K562 (cell line): Measurements from ENCODE around the gene QARS1. TPM values are rescaled to one million over a fixed set of nuclear protein-coding genes. Genes with fewer than 3 reads are reported as not detected.

Experiments
- COPS2 ChIP-seq: fragments of 450-650 bp; conservative IDR thresholded peaks from 2 replicates; pipeline ENCODE4 v1.6.1; 2016; ENCODE audit warnings: mild to moderate bottlenecking, moderate library complexity
- DIDO1 ChIP-seq: fragments of 450-650 bp; IDR thresholded peaks from 2 replicates; pipeline ENCODE4 v1.6.1; 2016; ENCODE audit warnings: low read depth, missing biosample characterization, missing genetic modification characterization
- DNMT1 ChIP-seq: fragments of 450-650 bp; IDR thresholded peaks from 2 replicates; pipeline ENCODE4 v1.6.1; 2016; ENCODE audit warnings: antibody characterized with exemption, mild to moderate bottlenecking
- FOXK2 ChIP-seq, 2 experiments: fragments of 450-650 bp; IDR thresholded peaks in 1 of 2; conservative IDR thresholded peaks in 1 of 2; 2 replicates each; pipeline ENCODE4 v1.6.1; 2016; ENCODE audit warnings: low read depth in 2 of 2, mild to moderate bottlenecking in 1 of 2
- GTF2A2 ChIP-seq: IDR thresholded peaks from 2 replicates; pipeline ENCODE4 v1.6.1; 2016; ENCODE audit warnings: mild to moderate bottlenecking, missing genetic modification characterization, missing compliant biosample characterization
- JUNB ChIP-seq: fragments of 450-650 bp; formaldehyde crosslinking; conservative IDR thresholded peaks from 2 replicates; pipeline ENCODE4 v1.4.0; 2020; ENCODE audit warnings: mild to moderate bottlenecking
- KDM2B ChIP-seq: fragments of 250-450 bp; sonication (Bioruptor Pico); IDR thresholded peaks from 2 replicates; pipeline ENCODE4 v1.8.0; 2021; ENCODE audit warnings: mild to moderate bottlenecking, moderate library complexity
- NFRKB ChIP-seq: fragments of 450-650 bp; IDR thresholded peaks from 2 replicates; pipeline ENCODE4 v1.6.1; 2016; ENCODE audit warnings: low read depth
- PYGO2 ChIP-seq: fragments of 450-650 bp; IDR thresholded peaks from 2 replicates; pipeline ENCODE4 v1.6.1; 2016; ENCODE audit warnings: mild to moderate bottlenecking, missing genetic modification characterization, moderate library complexity, missing compliant biosample characterization
- RBFOX2 ChIP-seq: fragments of 200-400 bp; formaldehyde crosslinking; IDR thresholded peaks from 2 replicates; pipeline ENCODE4 v1.6.1; 2017; ENCODE audit warnings: low read depth, mild to moderate bottlenecking, low read length, moderate library complexity
- RFX1 ChIP-seq: fragments of 450-650 bp; IDR thresholded peaks from 2 replicates; pipeline ENCODE4 v1.6.1; 2016; ENCODE audit warnings: mild to moderate bottlenecking, moderate library complexity
- SREBF2 ChIP-seq: sonication (generic); formaldehyde crosslinking; IDR thresholded peaks from 2 replicates; pipeline ENCODE4 v1.4.0; 2020; ENCODE audit warnings: mild to moderate bottlenecking, missing genetic modification reagents
- TOE1 ChIP-seq, 2 experiments: fragments of 450-650 bp in 1 of 2; sonication (generic) in 1 of 2; formaldehyde crosslinking in 1 of 2; IDR thresholded peaks; 2 replicates each; pipeline versions ENCODE4 v1.7.1 to v1.8.0; 2016 to 2022; ENCODE audit warnings: borderline replicate concordance in 2 of 2, mild to moderate bottlenecking in 2 of 2, antibody characterized with exemption in 1 of 2, inconsistent platforms in 1 of 2, low read depth in 1 of 2, missing genetic modification reagents in 1 of 2, moderate library complexity in 1 of 2
- ZC3H8 ChIP-seq: fragments of 450-650 bp; IDR thresholded peaks from 2 replicates; pipeline ENCODE4 v1.6.1; 2017
- ZNF124 ChIP-seq: sonication (generic); formaldehyde crosslinking; IDR thresholded peaks from 2 replicates; pipeline ENCODE4 v1.8.1; 2022; ENCODE audit warnings: missing genetic modification reagents
- ZNF584 ChIP-seq: fragments of 200-800 bp; sonication (Bioruptor generic); IDR thresholded peaks from 2 replicates; pipeline ENCODE4 v1.6.1; 2016; ENCODE audit warnings: low read depth, mild to moderate bottlenecking, missing genetic modification characterization, missing compliant biosample characterization
- polyA plus RNA-seq, 8 experiments: library from polyadenylated mRNA; depleted of rRNA in 4 of 8; stranded (reverse) in 5 of 8; unstranded in 3 of 8; fragments of >200 nt; fragmentation: Nextera tagmentation in 2 of 8; fragmentation: Illumina TruSeq in 1 of 8; extraction: Ambion mirVana in 2 of 8; extraction: Trizol in 1 of 8; gene quantifications; 2 replicates each; pipeline versions ENCODE4 v1.2.1 to v1.2.3, GENCODE V29; 2011 to 2014; ENCODE audit warnings: inconsistent platforms in 1 of 8, missing spikeins in 1 of 8
- total RNA-seq, 7 experiments: library from RNA; depleted of rRNA in 6 of 7; stranded (reverse); fragments of >200 nt in 6 of 7; fragmentation: Illumina TruSeq in 2 of 7; extraction: Trizol in 2 of 7; gene quantifications; 2 replicates each; pipeline versions ENCODE4 v1.2.1 to v1.2.3, GENCODE V29; 2011 to 2021; ENCODE audit warnings: low replicate concordance in 1 of 7
- TF ChIP-seq, protein P1 (sequence below): fragments of 450-650 bp; formaldehyde crosslinking; IDR thresholded peaks from 2 replicates; pipeline ENCODE4 v1.4.0; 2020; ENCODE audit warnings: mild to moderate bottlenecking, moderate library complexity
- TF ChIP-seq, protein P2 (sequence below): sonication (generic); formaldehyde crosslinking; IDR thresholded peaks from 2 replicates; pipeline ENCODE4 v1.8.0; 2023; ENCODE audit warnings: missing genetic modification reagents, mild to moderate bottlenecking, borderline replicate concordance
- TF ChIP-seq, protein P3 (sequence below): conservative IDR thresholded peaks from 2 replicates; pipeline ENCODE4 v1.6.1; 2011; ENCODE audit warnings: low read depth, mild to moderate bottlenecking, low read length; ENCODE audit not compliant: control insufficient read depth
- TF ChIP-seq, protein P4 (sequence below): sonication (generic); formaldehyde crosslinking; IDR thresholded peaks from 2 replicates; pipeline ENCODE4 v1.8.1; 2023; ENCODE audit warnings: mild to moderate bottlenecking, missing genetic modification reagents

The QARS1 gene
- total and polyA plus RNA-seq, 9 of the 15 experiments (the other 6 are each of a cell fraction or from before 2014, with no cell fraction given) = 148 to 310 (median 273) TPM

DNA sequence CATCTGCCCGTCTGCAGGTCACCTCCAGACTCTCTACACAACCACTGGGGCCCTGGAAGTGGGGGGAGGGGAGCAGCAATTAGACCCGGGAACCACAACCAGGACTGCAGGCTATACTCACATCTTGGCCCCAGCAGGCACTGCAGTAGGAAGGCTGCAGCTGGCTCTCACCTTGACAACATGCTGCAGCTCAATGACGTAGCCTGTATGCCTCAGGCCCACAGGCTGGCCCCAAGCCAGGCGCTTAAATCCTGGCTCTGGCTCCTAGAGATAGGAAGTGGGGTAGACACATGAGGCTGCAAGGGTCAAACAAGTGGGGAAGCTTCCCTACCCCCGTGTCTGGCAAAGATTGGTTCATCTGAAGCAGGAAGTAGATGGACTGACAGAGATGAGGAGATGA is 6.1 kb downstream of the QARS1 start (continued):
- TF ChIP-seq ZNF584 = no peak
- TF ChIP-seq ZC3H8 = no peak
- no peak for TF ChIP-seq DIDO1 (tag)
- TF ChIP-seq COPS2 = no peak
- TF ChIP-seq RFX1 = peak; percentile 64
- TF ChIP-seq, protein P1, sequence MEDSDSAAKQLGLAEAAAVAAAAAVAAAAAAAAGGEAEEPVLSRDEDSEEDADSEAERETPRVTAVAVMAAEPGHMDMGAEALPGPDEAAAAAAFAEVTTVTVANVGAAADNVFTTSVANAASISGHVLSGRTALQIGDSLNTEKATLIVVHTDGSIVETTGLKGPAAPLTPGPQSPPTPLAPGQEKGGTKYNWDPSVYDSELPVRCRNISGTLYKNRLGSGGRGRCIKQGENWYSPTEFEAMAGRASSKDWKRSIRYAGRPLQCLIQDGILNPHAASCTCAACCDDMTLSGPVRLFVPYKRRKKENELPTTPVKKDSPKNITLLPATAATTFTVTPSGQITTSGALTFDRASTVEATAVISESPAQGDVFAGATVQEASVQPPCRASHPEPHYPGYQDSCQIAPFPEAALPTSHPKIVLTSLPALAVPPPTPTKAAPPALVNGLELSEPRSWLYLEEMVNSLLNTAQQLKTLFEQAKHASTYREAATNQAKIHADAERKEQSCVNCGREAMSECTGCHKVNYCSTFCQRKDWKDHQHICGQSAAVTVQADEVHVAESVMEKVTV (CRISPR knock-in tag) = no peak
- TF ChIP-seq PYGO2 (tag) = no peak
- TF ChIP-seq TOE1 (IDR thresholded peaks at IDR 0.05; ENCODE audit: borderline replicate concordance) = no peak
- TF ChIP-seq TOE1 (CRISPR knock-in tag; IDR thresholded peaks at IDR 0.05; ENCODE audit: borderline replicate concordance, low read depth) = no peak
- TF ChIP-seq JUNB (CRISPR knock-in tag) = no peak
- TF ChIP-seq, protein P2, sequence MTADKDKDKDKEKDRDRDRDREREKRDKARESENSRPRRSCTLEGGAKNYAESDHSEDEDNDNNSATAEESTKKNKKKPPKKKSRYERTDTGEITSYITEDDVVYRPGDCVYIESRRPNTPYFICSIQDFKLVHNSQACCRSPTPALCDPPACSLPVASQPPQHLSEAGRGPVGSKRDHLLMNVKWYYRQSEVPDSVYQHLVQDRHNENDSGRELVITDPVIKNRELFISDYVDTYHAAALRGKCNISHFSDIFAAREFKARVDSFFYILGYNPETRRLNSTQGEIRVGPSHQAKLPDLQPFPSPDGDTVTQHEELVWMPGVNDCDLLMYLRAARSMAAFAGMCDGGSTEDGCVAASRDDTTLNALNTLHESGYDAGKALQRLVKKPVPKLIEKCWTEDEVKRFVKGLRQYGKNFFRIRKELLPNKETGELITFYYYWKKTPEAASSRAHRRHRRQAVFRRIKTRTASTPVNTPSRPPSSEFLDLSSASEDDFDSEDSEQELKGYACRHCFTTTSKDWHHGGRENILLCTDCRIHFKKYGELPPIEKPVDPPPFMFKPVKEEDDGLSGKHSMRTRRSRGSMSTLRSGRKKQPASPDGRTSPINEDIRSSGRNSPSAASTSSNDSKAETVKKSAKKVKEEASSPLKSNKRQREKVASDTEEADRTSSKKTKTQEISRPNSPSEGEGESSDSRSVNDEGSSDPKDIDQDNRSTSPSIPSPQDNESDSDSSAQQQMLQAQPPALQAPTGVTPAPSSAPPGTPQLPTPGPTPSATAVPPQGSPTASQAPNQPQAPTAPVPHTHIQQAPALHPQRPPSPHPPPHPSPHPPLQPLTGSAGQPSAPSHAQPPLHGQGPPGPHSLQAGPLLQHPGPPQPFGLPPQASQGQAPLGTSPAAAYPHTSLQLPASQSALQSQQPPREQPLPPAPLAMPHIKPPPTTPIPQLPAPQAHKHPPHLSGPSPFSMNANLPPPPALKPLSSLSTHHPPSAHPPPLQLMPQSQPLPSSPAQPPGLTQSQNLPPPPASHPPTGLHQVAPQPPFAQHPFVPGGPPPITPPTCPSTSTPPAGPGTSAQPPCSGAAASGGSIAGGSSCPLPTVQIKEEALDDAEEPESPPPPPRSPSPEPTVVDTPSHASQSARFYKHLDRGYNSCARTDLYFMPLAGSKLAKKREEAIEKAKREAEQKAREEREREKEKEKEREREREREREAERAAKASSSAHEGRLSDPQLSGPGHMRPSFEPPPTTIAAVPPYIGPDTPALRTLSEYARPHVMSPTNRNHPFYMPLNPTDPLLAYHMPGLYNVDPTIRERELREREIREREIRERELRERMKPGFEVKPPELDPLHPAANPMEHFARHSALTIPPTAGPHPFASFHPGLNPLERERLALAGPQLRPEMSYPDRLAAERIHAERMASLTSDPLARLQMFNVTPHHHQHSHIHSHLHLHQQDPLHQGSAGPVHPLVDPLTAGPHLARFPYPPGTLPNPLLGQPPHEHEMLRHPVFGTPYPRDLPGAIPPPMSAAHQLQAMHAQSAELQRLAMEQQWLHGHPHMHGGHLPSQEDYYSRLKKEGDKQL (CRISPR knock-in tag) = no peak
- TF ChIP-seq KDM2B (CRISPR knock-in tag) = no peak
- no peak for TF ChIP-seq DNMT1
- TF ChIP-seq RBFOX2 = no peak
- TF ChIP-seq, protein P3, sequence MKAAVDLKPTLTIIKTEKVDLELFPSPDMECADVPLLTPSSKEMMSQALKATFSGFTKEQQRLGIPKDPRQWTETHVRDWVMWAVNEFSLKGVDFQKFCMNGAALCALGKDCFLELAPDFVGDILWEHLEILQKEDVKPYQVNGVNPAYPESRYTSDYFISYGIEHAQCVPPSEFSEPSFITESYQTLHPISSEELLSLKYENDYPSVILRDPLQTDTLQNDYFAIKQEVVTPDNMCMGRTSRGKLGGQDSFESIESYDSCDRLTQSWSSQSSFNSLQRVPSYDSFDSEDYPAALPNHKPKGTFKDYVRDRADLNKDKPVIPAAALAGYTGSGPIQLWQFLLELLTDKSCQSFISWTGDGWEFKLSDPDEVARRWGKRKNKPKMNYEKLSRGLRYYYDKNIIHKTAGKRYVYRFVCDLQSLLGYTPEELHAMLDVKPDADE = no peak
- no peak for TF ChIP-seq ZNF124 (CRISPR knock-in tag)
- TF ChIP-seq, protein P4, sequence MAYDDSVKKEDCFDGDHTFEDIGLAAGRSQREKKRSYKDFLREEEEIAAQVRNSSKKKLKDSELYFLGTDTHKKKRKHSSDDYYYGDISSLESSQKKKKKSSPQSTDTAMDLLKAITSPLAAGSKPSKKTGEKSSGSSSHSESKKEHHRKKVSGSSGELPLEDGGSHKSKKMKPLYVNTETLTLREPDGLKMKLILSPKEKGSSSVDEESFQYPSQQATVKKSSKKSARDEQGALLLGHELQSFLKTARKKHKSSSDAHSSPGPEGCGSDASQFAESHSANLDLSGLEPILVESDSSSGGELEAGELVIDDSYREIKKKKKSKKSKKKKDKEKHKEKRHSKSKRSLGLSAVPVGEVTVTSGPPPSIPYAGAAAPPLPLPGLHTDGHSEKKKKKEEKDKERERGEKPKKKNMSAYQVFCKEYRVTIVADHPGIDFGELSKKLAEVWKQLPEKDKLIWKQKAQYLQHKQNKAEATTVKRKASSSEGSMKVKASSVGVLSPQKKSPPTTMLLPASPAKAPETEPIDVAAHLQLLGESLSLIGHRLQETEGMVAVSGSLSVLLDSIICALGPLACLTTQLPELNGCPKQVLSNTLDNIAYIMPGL (CRISPR knock-in tag) = no peak
- TF ChIP-seq GTF2A2 = no peak
- TF ChIP-seq SREBF2 (CRISPR knock-in tag) = no peak
- peak; percentile 55 to 69; a peak in 3 of 4 replicates for TF ChIP-seq FOXK2 (conservative IDR thresholded peaks at IDR 0.05 in 1 of 2, IDR thresholded peaks at IDR 0.05 in 1 of 2; ENCODE audit: low read depth in 2 of 2)
- no peak for TF ChIP-seq NFRKB
